Upper lobe of left lung (tissue), 4 donors: ENCODE results near the gene TMC6.

Experiments
- EP300 ChIP-seq, 4 donors: sonication (generic); formaldehyde crosslinking; IDR thresholded peaks; one replicate each; pipeline ENCODE4 v1.5.1; 2017; ENCODE audit warnings: antibody characterized with exemption in 4 of 4, control low read depth in 2 of 4
- POLR2A ChIP-seq, 4 donors: fragments of 450-650 bp; IDR thresholded peaks; one replicate each; pipeline ENCODE4 v1.5.1; 2016 to 2017; ENCODE audit warnings: antibody characterized with exemption in 4 of 4, mild to moderate bottlenecking in 2 of 4
- POLR2AphosphoS5 ChIP-seq, 2 donors: sonication (generic); formaldehyde crosslinking; IDR thresholded peaks; one replicate each; pipeline ENCODE4 v1.5.1; 2017; ENCODE audit warnings: antibody characterized with exemption in 2 of 2
- TF ChIP-seq, protein P1 (sequence below), 6 experiments: fragments of 450-650 bp in 4 of 6; fragments of 200-600 bp in 2 of 6; sonication (generic) in 2 of 6; IDR thresholded peaks; one replicate each; pipeline ENCODE4 v1.5.1; 2016 to 2019; ENCODE audit warnings: antibody characterized with exemption in 6 of 6

- TF ChIP-seq POLR2AphosphoS5 (IDR thresholded peaks at IDR 0.05) (no peak), EP300 (IDR thresholded peaks at IDR 0.05) (no peak), POLR2A (IDR thresholded peaks at IDR 0.05) (no peak)
- TF ChIP-seq, protein P1, sequence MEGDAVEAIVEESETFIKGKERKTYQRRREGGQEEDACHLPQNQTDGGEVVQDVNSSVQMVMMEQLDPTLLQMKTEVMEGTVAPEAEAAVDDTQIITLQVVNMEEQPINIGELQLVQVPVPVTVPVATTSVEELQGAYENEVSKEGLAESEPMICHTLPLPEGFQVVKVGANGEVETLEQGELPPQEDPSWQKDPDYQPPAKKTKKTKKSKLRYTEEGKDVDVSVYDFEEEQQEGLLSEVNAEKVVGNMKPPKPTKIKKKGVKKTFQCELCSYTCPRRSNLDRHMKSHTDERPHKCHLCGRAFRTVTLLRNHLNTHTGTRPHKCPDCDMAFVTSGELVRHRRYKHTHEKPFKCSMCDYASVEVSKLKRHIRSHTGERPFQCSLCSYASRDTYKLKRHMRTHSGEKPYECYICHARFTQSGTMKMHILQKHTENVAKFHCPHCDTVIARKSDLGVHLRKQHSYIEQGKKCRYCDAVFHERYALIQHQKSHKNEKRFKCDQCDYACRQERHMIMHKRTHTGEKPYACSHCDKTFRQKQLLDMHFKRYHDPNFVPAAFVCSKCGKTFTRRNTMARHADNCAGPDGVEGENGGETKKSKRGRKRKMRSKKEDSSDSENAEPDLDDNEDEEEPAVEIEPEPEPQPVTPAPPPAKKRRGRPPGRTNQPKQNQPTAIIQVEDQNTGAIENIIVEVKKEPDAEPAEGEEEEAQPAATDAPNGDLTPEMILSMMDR (IDR thresholded peaks at IDR 0.05): no peak
Measured at GRCh38 chr17:78122931-78123249, 5.7 kb downstream of the TMC6 start.
